ENCODE data around the gene LILRA1.
"Not testable (repeated sequence)": the region's sequence is repeated elsewhere in the genome, so short reads cannot be mapped to it uniquely, and the experiment has no call there.

LILRA1 gene

GRCh38 chr19:54638683-54639082, 45.3 kb downstream of the LILRA1 start:
- no peak overlapping the region for H3K4me3 ChIP-seq (ENCODE audit: low read length)
- no peaks in the 10 kb centered on the region for H3K9me3 ChIP-seq (ENCODE audit: low read length)
- H3K27me3 ChIP-seq (ENCODE audit: insufficient read depth, low read length): peaks cover 4% of the 10 kb centered on the region
- H3K4me1 ChIP-seq (ENCODE audit: insufficient read depth, low read length): no peaks in the 10 kb centered on the region
- no peak overlapping the region for H2AFZ ChIP-seq (ENCODE audit: low read depth, low read length)
- no peaks in the 10 kb centered on the region for H3K36me3 ChIP-seq (ENCODE audit: insufficient read depth, low read length)

GRCh38 chr19:54642953-54643352, 49.5 kb downstream of the LILRA1 start:
- not testable (repeated sequence) for H2AFZ ChIP-seq (ENCODE audit: low read depth, low read length); H3K27me3 ChIP-seq (ENCODE audit: insufficient read depth, low read length); H3K4me1 ChIP-seq (ENCODE audit: insufficient read depth, low read length); H3K9me3 ChIP-seq (ENCODE audit: low read length); H3K36me3 ChIP-seq (ENCODE audit: insufficient read depth, low read length); H3K4me3 ChIP-seq (ENCODE audit: low read length)

- H3K9me3 ChIP-seq (ENCODE audit: low read length); H3K27me3 ChIP-seq (ENCODE audit: insufficient read depth, low read length); H3K36me3 ChIP-seq (ENCODE audit: insufficient read depth, low read length); H3K4me1 ChIP-seq (ENCODE audit: insufficient read depth, low read length); H3K4me3 ChIP-seq (ENCODE audit: low read length); H2AFZ ChIP-seq (ENCODE audit: low read depth, low read length): not testable (repeated sequence)
These were observed 50.2 kb downstream of the LILRA1 start for GRCh38 chr19:54643583-54643982.

- H2AFZ ChIP-seq (ENCODE audit: low read depth, low read length): no peak overlapping the region
- H3K9me3 ChIP-seq (ENCODE audit: low read length): no peaks in the 10 kb centered on the region
- H3K4me1 ChIP-seq (ENCODE audit: insufficient read depth, low read length): no peaks in the 10 kb centered on the region
- no peak overlapping the region for H3K4me3 ChIP-seq (ENCODE audit: low read length)
- H3K27me3 ChIP-seq (ENCODE audit: insufficient read depth, low read length): peaks cover 7% of the 10 kb centered on the region
- no peaks in the 10 kb centered on the region for H3K36me3 ChIP-seq (ENCODE audit: insufficient read depth, low read length)
These were observed 50.6 kb downstream of the LILRA1 start for GRCh38 chr19:54644056-54644455.

- peaks cover 7% of the 10 kb centered on the region for H3K27me3 ChIP-seq (ENCODE audit: insufficient read depth, low read length)
- H3K4me1 ChIP-seq (ENCODE audit: insufficient read depth, low read length): no peaks in the 10 kb centered on the region
- H3K4me3 ChIP-seq (ENCODE audit: low read length): no peak overlapping the region
- no peaks in the 10 kb centered on the region for H3K9me3 ChIP-seq (ENCODE audit: low read length)
- no peak overlapping the region for H2AFZ ChIP-seq (ENCODE audit: low read depth, low read length)
- no peaks in the 10 kb centered on the region for H3K36me3 ChIP-seq (ENCODE audit: insufficient read depth, low read length)
These were observed 53.0 kb downstream of the LILRA1 start for GRCh38 chr19:54646331-54646841.

GRCh38 chr19:54648129-54648528, 54.7 kb downstream of the LILRA1 start:
- no peak overlapping the region for H2AFZ ChIP-seq (ENCODE audit: low read depth, low read length)
- H3K9me3 ChIP-seq (ENCODE audit: low read length): no peaks in the 10 kb centered on the region
- no peaks in the 10 kb centered on the region for H3K4me1 ChIP-seq (ENCODE audit: insufficient read depth, low read length)
- peaks cover 7% of the 10 kb centered on the region for H3K27me3 ChIP-seq (ENCODE audit: insufficient read depth, low read length)
- no peak overlapping the region for H3K4me3 ChIP-seq (ENCODE audit: low read length)
- no peaks in the 10 kb centered on the region for H3K36me3 ChIP-seq (ENCODE audit: insufficient read depth, low read length)

- Histone ChIP-seq H2AFZ (ENCODE audit: low read depth, low read length) (no peak overlapping the region), H3K27me3 (ENCODE audit: insufficient read depth, low read length) (peaks cover 7% of the 10 kb centered on the region), H3K9me3 (ENCODE audit: low read length) (no peaks in the 10 kb centered on the region), H3K4me1 (ENCODE audit: insufficient read depth, low read length) (peaks cover 4% of the 10 kb centered on the region), H3K36me3 (ENCODE audit: insufficient read depth, low read length) (no peaks in the 10 kb centered on the region), H3K4me3 (ENCODE audit: low read length) (no peak overlapping the region)
These were observed 56.8 kb downstream of the LILRA1 start for GRCh38 chr19:54650108-54650655.

Data from neuron (in vitro differentiated cells).